GM12801 (cell line): ENCODE results near the gene NPY.

ENCODE experiments used
- CTCF ChIP-seq: IDR thresholded peaks from one replicate; pipeline ENCODE4 v1.5.1; 2011; ENCODE audit warnings: control low read depth; ENCODE audit not compliant: insufficient read length; ENCODE audit errors: extremely low read depth

Gene NPY

GRCh38 chr7:24255139-24255538, 28.9 kb upstream of the NPY start:
- TF ChIP-seq CTCF, result no peak

GRCh38 chr7:24271938-24272337, 12.1 kb upstream of the NPY start:
- TF ChIP-seq CTCF, result no peak

- no peak for TF ChIP-seq CTCF
These were observed 4.5 kb upstream of the NPY start for GRCh38 chr7:24279512-24279911.

- TF ChIP-seq CTCF, result no peak
These were observed 465 bp upstream of the NPY start for GRCh38 chr7:24283554-24283896.

GRCh38 chr7:24284699-24285506, 913 bp downstream of the NPY start:
- no peak for TF ChIP-seq CTCF

GRCh38 chr7:24290004-24290641, 6.1 kb downstream of the NPY start:
- TF ChIP-seq CTCF, result no peak

GRCh38 chr7:24291271-24291670, 7.3 kb downstream of the NPY start:
- no peak for TF ChIP-seq CTCF
